ENCODE results near the gene TPK1.

DNA sequence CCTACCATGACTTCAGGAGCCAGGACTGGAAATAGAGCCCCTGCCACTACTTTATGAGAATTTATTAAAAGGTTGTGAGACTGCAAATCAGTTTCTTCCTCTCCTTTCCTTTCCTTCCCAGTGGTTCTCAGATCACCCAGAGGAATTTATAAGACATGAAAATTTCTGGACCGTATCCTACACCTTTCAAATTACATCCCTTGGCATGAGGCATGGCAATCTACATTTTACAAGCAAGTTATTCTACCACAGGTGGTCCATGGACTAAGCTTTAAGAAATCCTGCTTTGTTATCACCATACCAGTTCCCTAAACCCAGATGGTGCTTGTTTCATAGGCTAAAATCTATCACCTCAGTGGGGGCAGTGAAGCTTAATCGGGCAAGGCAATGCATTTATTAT lies 66.5 kb downstream of the TPK1 start:
- TF ChIP-seq ZNF169 (tag by site-specific recombination; IDR thresholded peaks at IDR 0.05) (no peak), ZNF140 (tag by site-specific recombination; IDR thresholded peaks at IDR 0.05) (no peak), ZNF184 (tag by site-specific recombination; IDR thresholded peaks at IDR 0.05) (no peak), ZNF24 (tag by site-specific recombination; IDR thresholded peaks at IDR 0.05) (no peak), KLF8 (tag by site-specific recombination; IDR thresholded peaks at IDR 0.05) (no peak), KLF7 (tag by site-specific recombination; IDR thresholded peaks at IDR 0.05; ENCODE audit: borderline replicate concordance) (no peak), ZIC2 (tag by site-specific recombination; IDR thresholded peaks at IDR 0.05) (no peak), ZSCAN16 (tag by site-specific recombination; IDR thresholded peaks at IDR 0.05) (no peak)
- TF ChIP-seq, protein P1, sequence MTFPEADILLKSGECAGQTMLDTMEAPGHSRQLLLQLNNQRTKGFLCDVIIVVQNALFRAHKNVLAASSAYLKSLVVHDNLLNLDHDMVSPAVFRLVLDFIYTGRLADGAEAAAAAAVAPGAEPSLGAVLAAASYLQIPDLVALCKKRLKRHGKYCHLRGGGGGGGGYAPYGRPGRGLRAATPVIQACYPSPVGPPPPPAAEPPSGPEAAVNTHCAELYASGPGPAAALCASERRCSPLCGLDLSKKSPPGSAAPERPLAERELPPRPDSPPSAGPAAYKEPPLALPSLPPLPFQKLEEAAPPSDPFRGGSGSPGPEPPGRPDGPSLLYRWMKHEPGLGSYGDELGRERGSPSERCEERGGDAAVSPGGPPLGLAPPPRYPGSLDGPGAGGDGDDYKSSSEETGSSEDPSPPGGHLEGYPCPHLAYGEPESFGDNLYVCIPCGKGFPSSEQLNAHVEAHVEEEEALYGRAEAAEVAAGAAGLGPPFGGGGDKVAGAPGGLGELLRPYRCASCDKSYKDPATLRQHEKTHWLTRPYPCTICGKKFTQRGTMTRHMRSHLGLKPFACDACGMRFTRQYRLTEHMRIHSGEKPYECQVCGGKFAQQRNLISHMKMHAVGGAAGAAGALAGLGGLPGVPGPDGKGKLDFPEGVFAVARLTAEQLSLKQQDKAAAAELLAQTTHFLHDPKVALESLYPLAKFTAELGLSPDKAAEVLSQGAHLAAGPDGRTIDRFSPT (tag by site-specific recombination; IDR thresholded peaks at IDR 0.05), result no peak
- TF ChIP-seq, protein P2, sequence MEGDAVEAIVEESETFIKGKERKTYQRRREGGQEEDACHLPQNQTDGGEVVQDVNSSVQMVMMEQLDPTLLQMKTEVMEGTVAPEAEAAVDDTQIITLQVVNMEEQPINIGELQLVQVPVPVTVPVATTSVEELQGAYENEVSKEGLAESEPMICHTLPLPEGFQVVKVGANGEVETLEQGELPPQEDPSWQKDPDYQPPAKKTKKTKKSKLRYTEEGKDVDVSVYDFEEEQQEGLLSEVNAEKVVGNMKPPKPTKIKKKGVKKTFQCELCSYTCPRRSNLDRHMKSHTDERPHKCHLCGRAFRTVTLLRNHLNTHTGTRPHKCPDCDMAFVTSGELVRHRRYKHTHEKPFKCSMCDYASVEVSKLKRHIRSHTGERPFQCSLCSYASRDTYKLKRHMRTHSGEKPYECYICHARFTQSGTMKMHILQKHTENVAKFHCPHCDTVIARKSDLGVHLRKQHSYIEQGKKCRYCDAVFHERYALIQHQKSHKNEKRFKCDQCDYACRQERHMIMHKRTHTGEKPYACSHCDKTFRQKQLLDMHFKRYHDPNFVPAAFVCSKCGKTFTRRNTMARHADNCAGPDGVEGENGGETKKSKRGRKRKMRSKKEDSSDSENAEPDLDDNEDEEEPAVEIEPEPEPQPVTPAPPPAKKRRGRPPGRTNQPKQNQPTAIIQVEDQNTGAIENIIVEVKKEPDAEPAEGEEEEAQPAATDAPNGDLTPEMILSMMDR (tag by site-specific recombination; IDR thresholded peaks at IDR 0.05), result no peak
- TF ChIP-seq, protein P3, sequence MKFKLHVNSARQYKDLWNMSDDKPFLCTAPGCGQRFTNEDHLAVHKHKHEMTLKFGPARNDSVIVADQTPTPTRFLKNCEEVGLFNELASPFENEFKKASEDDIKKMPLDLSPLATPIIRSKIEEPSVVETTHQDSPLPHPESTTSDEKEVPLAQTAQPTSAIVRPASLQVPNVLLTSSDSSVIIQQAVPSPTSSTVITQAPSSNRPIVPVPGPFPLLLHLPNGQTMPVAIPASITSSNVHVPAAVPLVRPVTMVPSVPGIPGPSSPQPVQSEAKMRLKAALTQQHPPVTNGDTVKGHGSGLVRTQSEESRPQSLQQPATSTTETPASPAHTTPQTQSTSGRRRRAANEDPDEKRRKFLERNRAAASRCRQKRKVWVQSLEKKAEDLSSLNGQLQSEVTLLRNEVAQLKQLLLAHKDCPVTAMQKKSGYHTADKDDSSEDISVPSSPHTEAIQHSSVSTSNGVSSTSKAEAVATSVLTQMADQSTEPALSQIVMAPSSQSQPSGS (tag by site-specific recombination; IDR thresholded peaks at IDR 0.05; ENCODE audit: low read depth), result no peak
- TF ChIP-seq, protein P4, sequence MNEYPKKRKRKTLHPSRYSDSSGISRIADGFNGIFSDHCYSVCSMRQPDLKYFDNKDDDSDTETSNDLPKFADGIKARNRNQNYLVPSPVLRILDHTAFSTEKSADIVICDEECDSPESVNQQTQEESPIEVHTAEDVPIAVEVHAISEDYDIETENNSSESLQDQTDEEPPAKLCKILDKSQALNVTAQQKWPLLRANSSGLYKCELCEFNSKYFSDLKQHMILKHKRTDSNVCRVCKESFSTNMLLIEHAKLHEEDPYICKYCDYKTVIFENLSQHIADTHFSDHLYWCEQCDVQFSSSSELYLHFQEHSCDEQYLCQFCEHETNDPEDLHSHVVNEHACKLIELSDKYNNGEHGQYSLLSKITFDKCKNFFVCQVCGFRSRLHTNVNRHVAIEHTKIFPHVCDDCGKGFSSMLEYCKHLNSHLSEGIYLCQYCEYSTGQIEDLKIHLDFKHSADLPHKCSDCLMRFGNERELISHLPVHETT (tag by site-specific recombination; IDR thresholded peaks at IDR 0.05), result no peak
- TF ChIP-seq, protein P5, sequence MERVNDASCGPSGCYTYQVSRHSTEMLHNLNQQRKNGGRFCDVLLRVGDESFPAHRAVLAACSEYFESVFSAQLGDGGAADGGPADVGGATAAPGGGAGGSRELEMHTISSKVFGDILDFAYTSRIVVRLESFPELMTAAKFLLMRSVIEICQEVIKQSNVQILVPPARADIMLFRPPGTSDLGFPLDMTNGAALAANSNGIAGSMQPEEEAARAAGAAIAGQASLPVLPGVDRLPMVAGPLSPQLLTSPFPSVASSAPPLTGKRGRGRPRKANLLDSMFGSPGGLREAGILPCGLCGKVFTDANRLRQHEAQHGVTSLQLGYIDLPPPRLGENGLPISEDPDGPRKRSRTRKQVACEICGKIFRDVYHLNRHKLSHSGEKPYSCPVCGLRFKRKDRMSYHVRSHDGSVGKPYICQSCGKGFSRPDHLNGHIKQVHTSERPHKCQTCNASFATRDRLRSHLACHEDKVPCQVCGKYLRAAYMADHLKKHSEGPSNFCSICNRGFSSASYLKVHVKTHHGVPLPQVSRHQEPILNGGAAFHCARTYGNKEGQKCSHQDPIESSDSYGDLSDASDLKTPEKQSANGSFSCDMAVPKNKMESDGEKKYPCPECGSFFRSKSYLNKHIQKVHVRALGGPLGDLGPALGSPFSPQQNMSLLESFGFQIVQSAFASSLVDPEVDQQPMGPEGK (tag by site-specific recombination; IDR thresholded peaks at IDR 0.05), result no peak

Data from HEK293 (cell line).